ENCODE results near the gene NECAB2. TPM values are rescaled to one million over a fixed set of nuclear protein-coding genes. Genes with fewer than 3 reads are reported as not detected.

The NECAB2 gene
- total RNA-seq, 2 donors from 2014 or later = 2.8 TPM; not detected in 1

- no peaks in the 10 kb centered on the region for H3K4me1 ChIP-seq (replicated peaks)
- no peak overlapping the region for H3K27ac ChIP-seq
- WGBS = 81% methylated on average over 17 of the region's 17 CpGs
- no peak overlapping the region for H3K4me3 ChIP-seq
- no peak for TF ChIP-seq POLR2AphosphoS5 (IDR thresholded peaks at IDR 0.05)
- no peak for TF ChIP-seq CTCF (IDR thresholded peaks at IDR 0.05)
- no peak for TF ChIP-seq POLR2A (IDR thresholded peaks at IDR 0.05)
- H3K27me3 ChIP-seq (replicated peaks; ENCODE audit: insufficient read depth) = no peaks in the 10 kb centered on the region
- H3K9me3 ChIP-seq = no peaks in the 10 kb centered on the region
- intact Hi-C loops (cut with DNase I) = no loop called here
- H3K36me3 ChIP-seq = no peaks in the 10 kb centered on the region
- no peak for DNase-seq (ENCODE audit: low spot score)
These were observed 38.1 kb upstream of the NECAB2 start for GRCh38 chr16:83929811-83930555.

- Histone ChIP-seq H3K9me3 (no peaks in the 10 kb centered on the region), H3K4me1 (replicated peaks) (no peaks in the 10 kb centered on the region), H3K4me3 (no peak overlapping the region), H3K27ac (no peak overlapping the region), H3K27me3 (replicated peaks; ENCODE audit: insufficient read depth) (no peaks in the 10 kb centered on the region), H3K36me3 (no peaks in the 10 kb centered on the region)
- TF ChIP-seq POLR2AphosphoS5 (IDR thresholded peaks at IDR 0.05) (no peak), POLR2A (IDR thresholded peaks at IDR 0.05) (no peak), CTCF (IDR thresholded peaks at IDR 0.05) (no peak)
- intact Hi-C loops (cut with DNase I) = no loop called here
- WGBS = 87% methylated on average over 20 of the region's 22 CpGs
- no peak for DNase-seq (ENCODE audit: low spot score)
These were observed 37.1 kb upstream of the NECAB2 start for GRCh38 chr16:83930730-83931500.

GRCh38 chr16:83931556-83931955 is 36.5 kb upstream of the NECAB2 start:
- no peak for DNase-seq (ENCODE audit: low spot score)
- no peak for TF ChIP-seq POLR2A (IDR thresholded peaks at IDR 0.05)
- no peak for TF ChIP-seq CTCF (IDR thresholded peaks at IDR 0.05)
- TF ChIP-seq POLR2AphosphoS5 (IDR thresholded peaks at IDR 0.05) = no peak

GRCh38 chr16:83932304-83932703 is 35.7 kb upstream of the NECAB2 start:
- H3K27ac ChIP-seq = no peak overlapping the region
- WGBS = 90% methylated on average over 8 of the region's 11 CpGs
- no peak overlapping the region for H3K4me3 ChIP-seq
- DNase-seq (ENCODE audit: low spot score) = no peak
- H3K36me3 ChIP-seq = no peaks in the 10 kb centered on the region
- intact Hi-C loops (cut with DNase I) = no loop called here
- H3K27me3 ChIP-seq (replicated peaks; ENCODE audit: insufficient read depth) = no peaks in the 10 kb centered on the region
- no peaks in the 10 kb centered on the region for H3K9me3 ChIP-seq
- H3K4me1 ChIP-seq (replicated peaks) = no peaks in the 10 kb centered on the region
- TF ChIP-seq POLR2AphosphoS5 (IDR thresholded peaks at IDR 0.05) = no peak
- TF ChIP-seq POLR2A (IDR thresholded peaks at IDR 0.05) = no peak
- TF ChIP-seq CTCF (IDR thresholded peaks at IDR 0.05) = no peak

More at GRCh38 chr16:83931556-83931955, 36.5 kb upstream of the NECAB2 start:
- H3K27me3 ChIP-seq (replicated peaks; ENCODE audit: insufficient read depth) = no peaks in the 10 kb centered on the region
- no peaks in the 10 kb centered on the region for H3K36me3 ChIP-seq
- H3K4me1 ChIP-seq (replicated peaks) = no peaks in the 10 kb centered on the region
- no peak overlapping the region for H3K4me3 ChIP-seq
- intact Hi-C loops (cut with DNase I) = no loop called here
- 83% methylated on average over 17 of the region's 17 CpGs for WGBS
- H3K27ac ChIP-seq = no peak overlapping the region
- no peaks in the 10 kb centered on the region for H3K9me3 ChIP-seq

Data from prostate gland (tissue), 2 donors.